HG03521 (cell line): ENCODE measurements around the gene MTCL1.

Source experiments
- ATAC-seq: cut with Tn5 transposase; IDR thresholded peaks from one replicate; pipeline ENCODE4 v1.9.1; 2021; ENCODE audit warnings: mild to moderate bottlenecking, moderate library complexity; ENCODE audit not compliant: unreplicated experiment

MTCL1 gene

GRCh38 chr18:8709248-8710059 lies 4.1 kb downstream of the MTCL1 start:
- no peak for ATAC-seq

- ATAC-seq = no peak
Measured at GRCh38 chr18:8711736-8712135, 6.4 kb downstream of the MTCL1 start.

- ATAC-seq = no peak
Measured at GRCh38 chr18:8713691-8714090, 8.3 kb downstream of the MTCL1 start.

GRCh38 chr18:8715599-8715998 lies 10.2 kb downstream of the MTCL1 start:
- ATAC-seq = no peak

GRCh38 chr18:8717011-8717770 lies 11.8 kb downstream of the MTCL1 start:
- ATAC-seq = no peak

GRCh38 chr18:8718401-8718913 lies 13.1 kb downstream of the MTCL1 start:
- no peak for ATAC-seq

- ATAC-seq = no peak
Measured at GRCh38 chr18:8719192-8719591, 13.8 kb downstream of the MTCL1 start.

GRCh38 chr18:8720141-8720540 lies 14.8 kb downstream of the MTCL1 start:
- ATAC-seq = no peak

GRCh38 chr18:8721094-8721669 lies 15.8 kb downstream of the MTCL1 start:
- ATAC-seq = no peak

- ATAC-seq = no peak
Measured at GRCh38 chr18:8721716-8722115, 16.4 kb downstream of the MTCL1 start.

GRCh38 chr18:8722946-8723820 lies 17.8 kb downstream of the MTCL1 start:
- ATAC-seq = no peak

GRCh38 chr18:8724452-8724851 lies 19.1 kb downstream of the MTCL1 start:
- no peak for ATAC-seq

- ATAC-seq = no peak
Measured at GRCh38 chr18:8726281-8726680, 20.9 kb downstream of the MTCL1 start.

- ATAC-seq = no peak
Measured at GRCh38 chr18:8726963-8727705, 21.8 kb downstream of the MTCL1 start.

GRCh38 chr18:8730080-8730827 lies 24.9 kb downstream of the MTCL1 start:
- no peak for ATAC-seq

GRCh38 chr18:8732442-8733360 lies 27.3 kb downstream of the MTCL1 start:
- no peak for ATAC-seq

- ATAC-seq = no peak
Measured at GRCh38 chr18:8734496-8734895, 29.1 kb downstream of the MTCL1 start.

GRCh38 chr18:8735274-8735673 lies 29.9 kb downstream of the MTCL1 start:
- no peak for ATAC-seq
